Measurements from ENCODE around the gene ERCC5.

The ERCC5 gene

GRCh38 chr13:102814025-102814607 is 31.7 kb upstream of the ERCC5 start:
- no peaks in the 10 kb centered on the region for H3K27me3 ChIP-seq (ENCODE audit: insufficient read depth, low read length)
- no peak overlapping the region for H2AK5ac ChIP-seq (ENCODE audit: low read length)
- H3K14ac ChIP-seq (ENCODE audit: low read length), result no peak overlapping the region
- peak overlapping the region; percentile 9 for H2BK12ac ChIP-seq (ENCODE audit: low read length)
- H3K18ac ChIP-seq (ENCODE audit: low read length), result no peak overlapping the region
- DNase-seq, result no peak
- peaks cover 0 to 2% of the 10 kb centered on the region in 2 experiments for H3K4me1 ChIP-seq (ENCODE audit: control insufficient read depth in 1 of 2, insufficient read depth in 2 of 2, low read length in 2 of 2)
- no peak overlapping the region for H3K9ac ChIP-seq (ENCODE audit: low read length)
- peaks cover 3% of the 10 kb centered on the region for H3K79me1 ChIP-seq (ENCODE audit: low read length)
- no peak overlapping the region for H2AFZ ChIP-seq (ENCODE audit: insufficient read depth, low read length, poor library complexity)
- no peak overlapping the region for H3K4me3 ChIP-seq (ENCODE audit: low read depth, low read length)
- no peak overlapping the region for H4K8ac ChIP-seq (ENCODE audit: low read depth, low read length)
- no peak overlapping the region for H4K91ac ChIP-seq (ENCODE audit: low read depth, low read length)
- no peak overlapping the region for H3K27ac ChIP-seq (ENCODE audit: low read depth, low read length)
- no peaks in the 10 kb centered on the region for H3K9me3 ChIP-seq (ENCODE audit: insufficient read depth, low read depth, low read length)
- H3K79me2 ChIP-seq (ENCODE audit: control insufficient read depth, insufficient read depth, low read length, poor library complexity), result no peaks in the 10 kb centered on the region
- H2BK5ac ChIP-seq (ENCODE audit: low read depth, low read length, poor library complexity), result no peak overlapping the region
- no peak overlapping the region for H3K23ac ChIP-seq (ENCODE audit: low read length)
- no CpG with 5 or more reads among the region's 7 CpGs for WGBS (ENCODE audit: extremely low coverage, insufficient coverage, insufficient read length)
- H2BK120ac ChIP-seq (ENCODE audit: insufficient read depth, low read length, poor library complexity), result peak overlapping the region; percentile 4
- H3K4me2 ChIP-seq (ENCODE audit: low read length), result no peak overlapping the region
- H4K12ac ChIP-seq (ENCODE audit: low read depth, low read length), result no peak overlapping the region
- peaks cover 1 to 3% of the 10 kb centered on the region in 2 experiments for H3K36me3 ChIP-seq (ENCODE audit: control insufficient read depth in 1 of 2, insufficient read depth in 2 of 2, low read length in 2 of 2)
- H3K4ac ChIP-seq (ENCODE audit: low read depth, low read length), result no peak overlapping the region

- Histone ChIP-seq H3K27ac (ENCODE audit: low read depth, low read length) (no peak overlapping the region), H3K4ac (ENCODE audit: low read depth, low read length) (no peak overlapping the region), H2AFZ (ENCODE audit: insufficient read depth, low read length, poor library complexity) (no peak overlapping the region), H3K36me3 (ENCODE audit: control insufficient read depth in 1 of 2, insufficient read depth in 2 of 2, low read length in 2 of 2) (peaks cover 1 to 3% of the 10 kb centered on the region in 2 experiments), H4K12ac (ENCODE audit: low read depth, low read length) (no peak overlapping the region), H3K14ac (ENCODE audit: low read length) (no peak overlapping the region), H3K79me1 (ENCODE audit: low read length) (peaks cover 3% of the 10 kb centered on the region), H2BK120ac (ENCODE audit: insufficient read depth, low read length, poor library complexity) (no peak overlapping the region), H3K23ac (ENCODE audit: low read length) (no peak overlapping the region), H2AK5ac (ENCODE audit: low read length) (no peak overlapping the region), H4K8ac (ENCODE audit: low read depth, low read length) (no peak overlapping the region), H3K9me3 (ENCODE audit: insufficient read depth, low read depth, low read length) (no peaks in the 10 kb centered on the region), H3K4me3 (ENCODE audit: low read depth, low read length) (no peak overlapping the region), H3K4me2 (ENCODE audit: low read length) (no peak overlapping the region), H3K79me2 (ENCODE audit: control insufficient read depth, insufficient read depth, low read length, poor library complexity) (no peaks in the 10 kb centered on the region), H3K27me3 (ENCODE audit: insufficient read depth, low read length) (no peaks in the 10 kb centered on the region), H3K4me1 (ENCODE audit: control insufficient read depth in 1 of 2, insufficient read depth in 2 of 2, low read length in 2 of 2) (peaks cover 0 to 2% of the 10 kb centered on the region in 2 experiments), H3K18ac (ENCODE audit: low read length) (no peak overlapping the region), H4K91ac (ENCODE audit: low read depth, low read length) (no peak overlapping the region), H3K9ac (ENCODE audit: low read length) (no peak overlapping the region), H2BK12ac (ENCODE audit: low read length) (no peak overlapping the region), H2BK5ac (ENCODE audit: low read depth, low read length, poor library complexity) (no peak overlapping the region)
- no CpG with 5 or more reads among the region's 6 CpGs for WGBS (ENCODE audit: extremely low coverage, insufficient coverage, insufficient read length)
- peak; percentile 4 to 45 for DNase-seq
These were observed 31.0 kb upstream of the ERCC5 start for GRCh38 chr13:102814793-102815192.

- Histone ChIP-seq H2BK12ac (ENCODE audit: low read length) (no peak overlapping the region), H2AFZ (ENCODE audit: insufficient read depth, low read length, poor library complexity) (no peak overlapping the region), H4K91ac (ENCODE audit: low read depth, low read length) (no peak overlapping the region), H3K79me1 (ENCODE audit: low read length) (peaks cover 3% of the 10 kb centered on the region), H3K27me3 (ENCODE audit: insufficient read depth, low read length) (no peaks in the 10 kb centered on the region), H2BK120ac (ENCODE audit: insufficient read depth, low read length, poor library complexity) (no peak overlapping the region), H3K27ac (ENCODE audit: low read depth, low read length) (no peak overlapping the region), H2AK5ac (ENCODE audit: low read length) (no peak overlapping the region), H3K79me2 (ENCODE audit: control insufficient read depth, insufficient read depth, low read length, poor library complexity) (no peaks in the 10 kb centered on the region), H4K12ac (ENCODE audit: low read depth, low read length) (no peak overlapping the region), H3K14ac (ENCODE audit: low read length) (no peak overlapping the region), H3K4me1 (ENCODE audit: control insufficient read depth in 1 of 2, insufficient read depth in 2 of 2, low read length in 2 of 2) (peaks cover 0 to 2% of the 10 kb centered on the region in 2 experiments), H3K18ac (ENCODE audit: low read length) (no peak overlapping the region), H3K4ac (ENCODE audit: low read depth, low read length) (no peak overlapping the region), H3K9ac (ENCODE audit: low read length) (no peak overlapping the region), H4K8ac (ENCODE audit: low read depth, low read length) (no peak overlapping the region), H2BK5ac (ENCODE audit: low read depth, low read length, poor library complexity) (no peak overlapping the region), H3K23ac (ENCODE audit: low read length) (no peak overlapping the region), H3K9me3 (ENCODE audit: insufficient read depth, low read depth, low read length) (no peaks in the 10 kb centered on the region), H3K4me3 (ENCODE audit: low read depth, low read length) (no peak overlapping the region), H3K4me2 (ENCODE audit: low read length) (no peak overlapping the region), H3K36me3 (ENCODE audit: control insufficient read depth in 1 of 2, insufficient read depth in 2 of 2, low read length in 2 of 2) (peaks cover 0 to under 1% of the 10 kb centered on the region in 2 experiments)
- DNase-seq, result no peak
- WGBS (ENCODE audit: extremely low coverage, insufficient coverage, insufficient read length), result no CpG with 5 or more reads among the region's 5 CpGs
These were observed 30.0 kb upstream of the ERCC5 start for GRCh38 chr13:102815788-102816187.

DNA sequence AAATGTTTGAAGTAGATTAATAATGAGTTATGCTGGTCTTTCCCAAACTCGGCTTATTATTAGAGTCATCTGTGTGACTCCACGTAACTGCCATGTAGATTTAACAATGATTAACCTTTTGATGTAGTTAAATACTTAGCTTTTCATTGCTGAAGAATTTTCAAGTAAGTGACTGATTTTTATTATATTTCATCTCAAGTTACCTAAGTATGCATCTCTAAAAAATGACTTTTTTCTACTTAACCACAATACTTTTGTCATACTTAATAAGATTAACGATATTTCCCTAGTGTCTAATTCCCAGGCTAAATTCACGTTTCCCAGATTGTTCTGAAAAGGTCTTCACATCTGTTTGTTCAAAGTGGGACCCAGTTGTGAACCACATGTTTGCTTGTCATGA is 29.1 kb upstream of the ERCC5 start:
- H2BK12ac ChIP-seq (ENCODE audit: low read length), result no peak overlapping the region
- no peak overlapping the region for H3K4me3 ChIP-seq (ENCODE audit: low read depth, low read length)
- H3K4ac ChIP-seq (ENCODE audit: low read depth, low read length), result no peak overlapping the region
- H2AK5ac ChIP-seq (ENCODE audit: low read length), result no peak overlapping the region
- DNase-seq, result peak in 1 of 2 donors; percentile 18
- no peak overlapping the region for H3K23ac ChIP-seq (ENCODE audit: low read length)
- H2BK120ac ChIP-seq (ENCODE audit: insufficient read depth, low read length, poor library complexity), result no peak overlapping the region
- no CpG with 5 or more reads among the region's 4 CpGs for WGBS (ENCODE audit: extremely low coverage, insufficient coverage, insufficient read length)
- no peak overlapping the region for H2BK5ac ChIP-seq (ENCODE audit: low read depth, low read length, poor library complexity)
- H3K27ac ChIP-seq (ENCODE audit: low read depth, low read length), result no peak overlapping the region
- no peaks in the 10 kb centered on the region for H3K27me3 ChIP-seq (ENCODE audit: insufficient read depth, low read length)
- H3K36me3 ChIP-seq (ENCODE audit: control insufficient read depth in 1 of 2, insufficient read depth in 2 of 2, low read length in 2 of 2), result no peaks in the 10 kb centered on the region
- H3K79me2 ChIP-seq (ENCODE audit: control insufficient read depth, insufficient read depth, low read length, poor library complexity), result no peaks in the 10 kb centered on the region
- no peak overlapping the region for H3K4me2 ChIP-seq (ENCODE audit: low read length)
- H3K18ac ChIP-seq (ENCODE audit: low read length), result no peak overlapping the region
- H3K79me1 ChIP-seq (ENCODE audit: low read length), result peaks cover 3% of the 10 kb centered on the region
- no peak overlapping the region for H4K91ac ChIP-seq (ENCODE audit: low read depth, low read length)
- no peaks in the 10 kb centered on the region for H3K9me3 ChIP-seq (ENCODE audit: insufficient read depth, low read depth, low read length)
- no peak overlapping the region for H4K12ac ChIP-seq (ENCODE audit: low read depth, low read length)
- H3K9ac ChIP-seq (ENCODE audit: low read length), result no peak overlapping the region
- H4K8ac ChIP-seq (ENCODE audit: low read depth, low read length), result no peak overlapping the region
- H3K14ac ChIP-seq (ENCODE audit: low read length), result no peak overlapping the region
- no peak overlapping the region for H2AFZ ChIP-seq (ENCODE audit: insufficient read depth, low read length, poor library complexity)
- H3K4me1 ChIP-seq (ENCODE audit: control insufficient read depth in 1 of 2, insufficient read depth in 2 of 2, low read length in 2 of 2), result peaks cover 0 to 2% of the 10 kb centered on the region in 2 experiments

All from trophoblast cell (in vitro differentiated cells and primary cell).